HepG2 (cell line): Measurements from ENCODE around the gene SLC8A2. TPM values are rescaled to one million over a fixed set of nuclear protein-coding genes. Genes with fewer than 3 reads are reported as not detected.

Experiments used
- EP300 ChIP-seq, 3 experiments: sonication (generic) in 1 of 3; formaldehyde crosslinking in 1 of 3; IDR thresholded peaks; 2 replicates each; pipeline versions ENCODE4 v1.5.1 to v1.6.1; 2011 to 2020; ENCODE audit warnings: low read depth in 2 of 3, low read length in 2 of 3, borderline replicate concordance in 1 of 3, improper control_type of control experiment in 1 of 3, mild to moderate bottlenecking in 1 of 3, missing genetic modification reagents in 1 of 3, moderate library complexity in 1 of 3
- FOXK1 ChIP-seq: sonication (generic); formaldehyde crosslinking; IDR thresholded peaks from 2 replicates; pipeline ENCODE4 v1.4.0; 2020; ENCODE audit warnings: low read depth, missing genetic modification reagents, borderline replicate concordance
- GFI1 ChIP-seq: sonication (generic); formaldehyde crosslinking; IDR thresholded peaks from 2 replicates; pipeline ENCODE4 v1.5.0; 2020; ENCODE audit warnings: missing genetic modification reagents, mild to moderate bottlenecking, borderline replicate concordance
- PAF1 ChIP-seq: IDR thresholded peaks from 2 replicates; pipeline ENCODE4 v1.6.1; 2016; ENCODE audit warnings: missing genetic modification reagents, missing compliant biosample characterization
- RXRA ChIP-seq: sonication (generic); formaldehyde crosslinking; IDR thresholded peaks from 2 replicates; pipeline ENCODE4 v1.5.1; 2020; ENCODE audit warnings: missing genetic modification reagents
- ZBTB20 ChIP-seq: sonication (generic); formaldehyde crosslinking; IDR thresholded peaks from 2 replicates; pipeline ENCODE4 v1.8.1; 2023; ENCODE audit warnings: missing genetic modification reagents, low read depth, mild to moderate bottlenecking, borderline replicate concordance
- ZFYVE20 ChIP-seq: sonication (generic); formaldehyde crosslinking; IDR thresholded peaks from 2 replicates; pipeline ENCODE4 v1.8.0; 2023; ENCODE audit warnings: low read depth, mild to moderate bottlenecking, moderate library complexity, missing genetic modification reagents, borderline replicate concordance
- ZIK1 ChIP-seq: sonication (generic); formaldehyde crosslinking; IDR thresholded peaks from 2 replicates; pipeline ENCODE4 v1.5.0; 2020; ENCODE audit warnings: mild to moderate bottlenecking, low read depth, missing genetic modification reagents, borderline replicate concordance
- ZNF101 ChIP-seq: sonication (generic); formaldehyde crosslinking; IDR thresholded peaks from 2 replicates; pipeline ENCODE4 v1.4.0; 2020; ENCODE audit warnings: mild to moderate bottlenecking, low read depth, missing genetic modification reagents, borderline replicate concordance
- ZNF180 ChIP-seq: sonication (generic); formaldehyde crosslinking; IDR thresholded peaks from 2 replicates; pipeline ENCODE4 v1.4.0; 2020; ENCODE audit warnings: low read depth, missing genetic modification reagents, borderline replicate concordance
- ZNF225 ChIP-seq: sonication (generic); formaldehyde crosslinking; IDR thresholded peaks from 2 replicates; pipeline ENCODE4 v1.4.0; 2020; ENCODE audit warnings: mild to moderate bottlenecking, missing genetic modification reagents
- ZNF251 ChIP-seq: sonication (generic); formaldehyde crosslinking; IDR thresholded peaks from 2 replicates; pipeline ENCODE4 v1.9.0; 2021; ENCODE audit warnings: mild to moderate bottlenecking, missing genetic modification reagents
- ZNF30 ChIP-seq: sonication (generic); formaldehyde crosslinking; IDR thresholded peaks from 2 replicates; pipeline ENCODE4 v1.5.0; 2020; ENCODE audit warnings: mild to moderate bottlenecking, missing genetic modification reagents
- ZNF451 ChIP-seq: sonication (generic); formaldehyde crosslinking; IDR thresholded peaks from 2 replicates; pipeline ENCODE4 v1.5.0; 2020; ENCODE audit warnings: mild to moderate bottlenecking, missing genetic modification reagents
- ZNF737 ChIP-seq: sonication (generic); formaldehyde crosslinking; IDR thresholded peaks from 2 replicates; pipeline ENCODE4 v1.5.0; 2020; ENCODE audit warnings: missing genetic modification reagents, mild to moderate bottlenecking, borderline replicate concordance
- ZNF839 ChIP-seq: sonication (generic); formaldehyde crosslinking; IDR thresholded peaks from 2 replicates; pipeline ENCODE4 v1.4.0; 2020; ENCODE audit warnings: missing genetic modification reagents, mild to moderate bottlenecking, borderline replicate concordance
- polyA plus RNA-seq, 8 experiments: library from polyadenylated mRNA; depleted of rRNA in 3 of 8; stranded (reverse) in 7 of 8; unstranded in 1 of 8; fragments of >200 nt; fragmentation: Illumina TruSeq in 4 of 8; extraction: Trizol in 4 of 8; gene quantifications; 2 replicates each; pipeline versions ENCODE4 v1.2.1 to v1.2.3, GENCODE V29; 2011 to 2016; ENCODE audit warnings: low read depth in 4 of 8, missing spikeins in 1 of 8, mixed read lengths in 1 of 8; ENCODE audit not compliant: insufficient read depth in 1 of 8
- total RNA-seq, 5 experiments: library from RNA; depleted of rRNA; stranded (reverse); fragments of >200 nt; fragmentation: Illumina TruSeq; extraction: Trizol; gene quantifications; 2 replicates each; pipeline ENCODE4 v1.2.3, GENCODE V29; 2016; ENCODE audit warnings: low read depth in 1 of 5
- TF ChIP-seq, protein P1 (sequence below): sonication (generic); formaldehyde crosslinking; IDR thresholded peaks from 2 replicates; pipeline ENCODE4 v1.5.1; 2020; ENCODE audit warnings: mild to moderate bottlenecking, missing genetic modification reagents, moderate library complexity
- TF ChIP-seq, protein P2 (sequence below): sonication (generic); formaldehyde crosslinking; IDR thresholded peaks from 2 replicates; pipeline ENCODE4 v1.4.0; 2020; ENCODE audit warnings: missing genetic modification reagents, borderline replicate concordance

Gene SLC8A2
- total and polyA plus RNA-seq, 2 of the 13 experiments (the other 11 are each of a cell fraction or from before 2014, with no cell fraction given) = 0.02 TPM; not detected in 1

DNA sequence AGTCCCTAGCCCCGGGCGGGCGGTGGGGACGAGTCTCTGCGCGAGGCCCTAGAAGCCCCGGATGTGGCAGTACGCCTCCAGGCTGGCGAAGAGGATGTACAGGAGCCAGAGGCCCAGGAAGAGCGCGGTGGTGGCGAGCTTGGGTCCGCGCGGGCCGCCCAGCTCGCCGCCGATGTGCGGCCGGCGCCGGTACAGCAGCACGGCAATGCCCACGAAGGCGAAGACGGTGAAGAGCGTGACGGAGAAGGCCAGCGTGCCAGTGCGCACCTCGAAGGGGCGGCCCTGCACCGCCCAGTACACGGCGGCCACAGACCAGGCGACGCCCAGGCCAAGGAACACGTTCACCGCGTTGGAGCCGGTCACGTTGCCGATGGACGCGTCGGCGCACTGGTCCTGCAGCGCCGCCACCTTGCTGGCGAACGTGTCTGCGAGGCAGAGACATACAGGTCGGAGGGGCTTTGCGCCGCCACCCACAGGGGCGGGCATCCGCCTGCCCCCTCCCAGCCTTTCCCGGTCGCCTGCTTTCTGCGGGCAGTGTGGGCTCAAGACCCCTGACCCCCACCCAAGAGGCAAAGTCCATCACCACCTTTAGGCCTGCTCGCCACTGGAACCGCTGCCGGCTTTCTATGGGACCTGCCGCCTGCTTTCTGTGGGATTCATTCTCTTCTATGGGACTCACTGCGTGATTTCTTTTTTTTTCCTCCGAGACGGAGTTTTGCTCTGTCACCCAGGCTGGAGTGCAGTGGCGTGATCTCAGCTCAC, 41.5 kb downstream of the SLC8A2 start (continued):
- TF ChIP-seq, protein P1, sequence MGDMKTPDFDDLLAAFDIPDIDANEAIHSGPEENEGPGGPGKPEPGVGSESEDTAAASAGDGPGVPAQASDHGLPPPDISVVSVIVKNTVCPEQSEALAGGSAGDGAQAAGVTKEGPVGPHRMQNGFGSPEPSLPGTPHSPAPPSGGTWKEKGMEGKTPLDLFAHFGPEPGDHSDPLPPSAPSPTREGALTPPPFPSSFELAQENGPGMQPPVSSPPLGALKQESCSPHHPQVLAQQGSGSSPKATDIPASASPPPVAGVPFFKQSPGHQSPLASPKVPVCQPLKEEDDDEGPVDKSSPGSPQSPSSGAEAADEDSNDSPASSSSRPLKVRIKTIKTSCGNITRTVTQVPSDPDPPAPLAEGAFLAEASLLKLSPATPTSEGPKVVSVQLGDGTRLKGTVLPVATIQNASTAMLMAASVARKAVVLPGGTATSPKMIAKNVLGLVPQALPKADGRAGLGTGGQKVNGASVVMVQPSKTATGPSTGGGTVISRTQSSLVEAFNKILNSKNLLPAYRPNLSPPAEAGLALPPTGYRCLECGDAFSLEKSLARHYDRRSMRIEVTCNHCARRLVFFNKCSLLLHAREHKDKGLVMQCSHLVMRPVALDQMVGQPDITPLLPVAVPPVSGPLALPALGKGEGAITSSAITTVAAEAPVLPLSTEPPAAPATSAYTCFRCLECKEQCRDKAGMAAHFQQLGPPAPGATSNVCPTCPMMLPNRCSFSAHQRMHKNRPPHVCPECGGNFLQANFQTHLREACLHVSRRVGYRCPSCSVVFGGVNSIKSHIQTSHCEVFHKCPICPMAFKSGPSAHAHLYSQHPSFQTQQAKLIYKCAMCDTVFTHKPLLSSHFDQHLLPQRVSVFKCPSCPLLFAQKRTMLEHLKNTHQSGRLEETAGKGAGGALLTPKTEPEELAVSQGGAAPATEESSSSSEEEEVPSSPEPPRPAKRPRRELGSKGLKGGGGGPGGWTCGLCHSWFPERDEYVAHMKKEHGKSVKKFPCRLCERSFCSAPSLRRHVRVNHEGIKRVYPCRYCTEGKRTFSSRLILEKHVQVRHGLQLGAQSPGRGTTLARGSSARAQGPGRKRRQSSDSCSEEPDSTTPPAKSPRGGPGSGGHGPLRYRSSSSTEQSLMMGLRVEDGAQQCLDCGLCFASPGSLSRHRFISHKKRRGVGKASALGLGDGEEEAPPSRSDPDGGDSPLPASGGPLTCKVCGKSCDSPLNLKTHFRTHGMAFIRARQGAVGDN (CRISPR knock-in tag) = peak; percentile 99
- TF ChIP-seq ZNF225 (CRISPR knock-in tag) (0 out of 2 replicates have a peak, but pooled peaks have one; percentile 44), ZNF101 (no peak), ZBTB20 (no peak; the same call in 1 of the 2 replicates), ZNF451 (CRISPR knock-in tag) (peak; percentile 81; the same call in 1 of the 2 replicates), RXRA (CRISPR knock-in tag) (peak; percentile 72), ZIK1 (CRISPR knock-in tag) (peak; percentile 92), ZNF180 (no peak), FOXK1 (CRISPR knock-in tag) (no peak), ZNF737 (CRISPR knock-in tag) (no peak), GFI1 (CRISPR knock-in tag) (no peak), ZNF30 (CRISPR knock-in tag) (peak; percentile 37; the same call in 1 of the 2 replicates), ZNF251 (0 out of 2 replicates have a peak, but pooled peaks have one; percentile 60), PAF1 (CRISPR knock-in tag) (no peak), ZNF839 (no peak), EP300 (IDR thresholded peaks at IDR 0.05; ENCODE audit: low read depth in 2 of 2, low read length in 2 of 2) (no peak), EP300 (CRISPR knock-in tag; IDR thresholded peaks at IDR 0.05; ENCODE audit: borderline replicate concordance) (no peak), ZFYVE20 (CRISPR knock-in tag) (peak; percentile 57; the same call in 1 of the 2 replicates)
- TF ChIP-seq, protein P2, sequence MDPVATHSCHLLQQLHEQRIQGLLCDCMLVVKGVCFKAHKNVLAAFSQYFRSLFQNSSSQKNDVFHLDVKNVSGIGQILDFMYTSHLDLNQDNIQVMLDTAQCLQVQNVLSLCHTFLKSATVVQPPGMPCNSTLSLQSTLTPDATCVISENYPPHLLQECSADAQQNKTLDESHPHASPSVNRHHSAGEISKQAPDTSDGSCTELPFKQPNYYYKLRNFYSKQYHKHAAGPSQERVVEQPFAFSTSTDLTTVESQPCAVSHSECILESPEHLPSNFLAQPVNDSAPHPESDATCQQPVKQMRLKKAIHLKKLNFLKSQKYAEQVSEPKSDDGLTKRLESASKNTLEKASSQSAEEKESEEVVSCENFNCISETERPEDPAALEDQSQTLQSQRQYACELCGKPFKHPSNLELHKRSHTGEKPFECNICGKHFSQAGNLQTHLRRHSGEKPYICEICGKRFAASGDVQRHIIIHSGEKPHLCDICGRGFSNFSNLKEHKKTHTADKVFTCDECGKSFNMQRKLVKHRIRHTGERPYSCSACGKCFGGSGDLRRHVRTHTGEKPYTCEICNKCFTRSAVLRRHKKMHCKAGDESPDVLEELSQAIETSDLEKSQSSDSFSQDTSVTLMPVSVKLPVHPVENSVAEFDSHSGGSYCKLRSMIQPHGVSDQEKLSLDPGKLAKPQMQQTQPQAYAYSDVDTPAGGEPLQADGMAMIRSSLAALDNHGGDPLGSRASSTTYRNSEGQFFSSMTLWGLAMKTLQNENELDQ (CRISPR knock-in tag) = no peak
